PC-3 (cell line): ENCODE measurements around the gene BIRC6.

Source experiments
- CTCF ChIP-seq: fragments of 300-600 bp; sonication (generic); conservative IDR thresholded peaks from 2 replicates; pipeline ENCODE4 v1.5.1; 2017; ENCODE audit warnings: antibody characterized with exemption, low read depth, mild to moderate bottlenecking, low read length
- EZH2 ChIP-seq: fragments of 300-600 bp; sonication (generic); IDR thresholded peaks from one replicate; pipeline ENCODE4 v1.6.1; 2017; ENCODE audit warnings: antibody characterized with exemption, mild to moderate bottlenecking, low read length; ENCODE audit not compliant: unreplicated experiment

GRCh38 chr2:32564417-32565035, 207.7 kb downstream of the BIRC6 start:
- TF ChIP-seq CTCF: no peak
- no peak for TF ChIP-seq EZH2
